Measurements from ENCODE around the gene PRG3. TPM values are rescaled to one million over a fixed set of nuclear protein-coding genes. Genes with fewer than 3 reads are reported as not detected.

PRG3 gene
- total RNA-seq, 1 experiment from 2014 or later = not detected

- TF ChIP-seq CTCF (conservative IDR thresholded peaks at IDR 0.05) = no peak
Measured at GRCh38 chr11:57344826-57345225, 36.1 kb downstream of the PRG3 start.

More at GRCh38 chr11:57344826-57345225, 36.1 kb downstream of the PRG3 start:
- no peak overlapping the region for H2BK20ac ChIP-seq (ENCODE audit: low read depth, low read length, poor library complexity, severe bottlenecking)
- H3K23me2 ChIP-seq (ENCODE audit: insufficient read length, low read depth, low read length, poor library complexity, severe bottlenecking) = peaks cover 5% of the 10 kb centered on the region
- no peaks in the 10 kb centered on the region for H3K79me2 ChIP-seq (ENCODE audit: insufficient read depth, low read length)
- H4K8ac ChIP-seq (replicated peaks; ENCODE audit: insufficient read length, low read depth, low read length) = no peak overlapping the region
- no peak overlapping the region for H4K91ac ChIP-seq (ENCODE audit: insufficient read length, low read depth, low read length)
- no peak overlapping the region for H3K56ac ChIP-seq (ENCODE audit: insufficient read length, low read depth, low read length)
- no peak overlapping the region for H3K4ac ChIP-seq (ENCODE audit: low read depth, low read length)
- Mint-ChIP-seq H3K27me3 (ENCODE audit: low read depth) (peaks cover 42% of the 10 kb centered on the region), H3K4me3 (no peak overlapping the region), H3K4me1 (peaks cover 34 to 45% of the 10 kb centered on the region in 2 experiments), H3K9me3 (peaks cover 0 to under 1% of the 10 kb centered on the region in 2 experiments; a peak in 1 of 5 replicates), H3K36me3 (ENCODE audit: insufficient read depth in 1 of 3, low read depth in 3 of 3) (no peaks in the 10 kb centered on the region; a peak in 1 of 7 replicates), H3K27ac (no peak overlapping the region)
- no peak overlapping the region for H2AK5ac ChIP-seq (ENCODE audit: insufficient read length, low read length)
- H3K27ac ChIP-seq (ENCODE audit: insufficient read length, low read depth, low read length) = no peak overlapping the region
- no peak overlapping the region for H3K4me2 ChIP-seq (ENCODE audit: insufficient read depth, insufficient read length, low read length)
- no peak overlapping the region for H3K18ac ChIP-seq (ENCODE audit: insufficient read length, low read depth, low read length)
- DNase-seq = no peak
- no peaks in the 10 kb centered on the region for H3K79me1 ChIP-seq (ENCODE audit: insufficient read depth, low read depth, low read length, poor library complexity, severe bottlenecking)
- no peaks in the 10 kb centered on the region for H3K27me3 ChIP-seq (ENCODE audit: insufficient read depth, low read length)
- H2AFZ ChIP-seq (ENCODE audit: low read length) = no peak overlapping the region
- H3K4me1 ChIP-seq (ENCODE audit: insufficient read depth, low read length) = no peaks in the 10 kb centered on the region
- no peak overlapping the region for H2BK12ac ChIP-seq (ENCODE audit: insufficient read length, low read depth, low read length)
- H4K5ac ChIP-seq (ENCODE audit: insufficient read length, low read depth, low read length) = no peak overlapping the region
- H4K20me1 ChIP-seq (ENCODE audit: control insufficient read depth, insufficient read depth, insufficient read length) = no peaks in the 10 kb centered on the region
- H3K23ac ChIP-seq (ENCODE audit: insufficient read length, low read depth, low read length) = no peak overlapping the region
- no peaks in the 10 kb centered on the region for H3K9me3 ChIP-seq (ENCODE audit: control insufficient read depth, low read depth, low read length)
- H2BK5ac ChIP-seq (ENCODE audit: insufficient read length, low read length) = no peak overlapping the region
- H2BK15ac ChIP-seq (ENCODE audit: low read depth, low read length) = no peak overlapping the region
- H3K14ac ChIP-seq (ENCODE audit: insufficient read depth, low read length) = no peak overlapping the region
- H3T11ph ChIP-seq (ENCODE audit: low read length) = no peak overlapping the region
- WGBS (ENCODE audit: extremely low coverage, insufficient read length, low lambda C conversion rate) = no CpG with 5 or more reads among the region's 10 CpGs
- no peak overlapping the region for H3K9ac ChIP-seq (ENCODE audit: extremely low read depth, insufficient read length, low read length)
- no peak overlapping the region for H2BK120ac ChIP-seq (ENCODE audit: low read depth, low read length, poor library complexity, severe bottlenecking)

All from H9 (cell line).